GM13976 (cell line): ENCODE measurements around the gene CNTFR.

Source experiments
- DNase-seq: peaks from one replicate; pipeline ENCODE4 v3.0.0; 2012; ENCODE audit warnings: low spot score
- CTCF ChIP-seq: IDR thresholded peaks from 2 replicates; pipeline ENCODE4 v1.5.1; 2012; ENCODE audit warnings: borderline replicate concordance, mild to moderate bottlenecking; ENCODE audit not compliant: insufficient read depth; ENCODE audit errors: extremely low read depth, missing control alignments, control extremely low read depth
- in situ Hi-C: fragments of 300-500 bp; cut with MboI; formaldehyde crosslinking; loops from one replicate; pipeline ENCODE4 v1.12.0; 2022; ENCODE audit warnings: low sequenced_read_pairs, mixed read lengths, inconsistent platforms; ENCODE audit not compliant: unreplicated experiment

The CNTFR gene

GRCh38 chr9:34521406-34522045 is 68.0 kb downstream of the CNTFR start:
- in situ Hi-C loops, result no loop called here
- TF ChIP-seq CTCF, result no peak
- no peak for DNase-seq

- no peak for DNase-seq
- TF ChIP-seq CTCF, result no peak
- in situ Hi-C loops, result no loop called here
These were observed 68.8 kb downstream of the CNTFR start for GRCh38 chr9:34520505-34521385.

GRCh38 chr9:34520096-34520495 is 69.4 kb downstream of the CNTFR start:
- TF ChIP-seq CTCF, result no peak
- no peak for DNase-seq
- in situ Hi-C loops, result no loop called here

GRCh38 chr9:34519321-34520020 is 70.1 kb downstream of the CNTFR start:
- in situ Hi-C loops, result no loop called here
- no peak for DNase-seq
- TF ChIP-seq CTCF, result no peak

- DNase-seq, result no peak
- in situ Hi-C loops, result no loop called here
- TF ChIP-seq CTCF, result no peak
These were observed 70.6 kb downstream of the CNTFR start for GRCh38 chr9:34518896-34519295.

- DNase-seq, result no peak
These were observed 71.4 kb downstream of the CNTFR start for GRCh38 chr9:34518110-34518616.

More at GRCh38 chr9:34518110-34518616, 71.4 kb downstream of the CNTFR start:
- in situ Hi-C loops, result no loop called here
- TF ChIP-seq CTCF, result no peak
